ENCODE results near the gene ADAM19. TPM values are rescaled to one million over a fixed set of nuclear protein-coding genes. Genes with fewer than 3 reads are reported as not detected.

ADAM19 gene
- total RNA-seq, 2 donors from 2014 or later: 358 to 384 TPM

DNA sequence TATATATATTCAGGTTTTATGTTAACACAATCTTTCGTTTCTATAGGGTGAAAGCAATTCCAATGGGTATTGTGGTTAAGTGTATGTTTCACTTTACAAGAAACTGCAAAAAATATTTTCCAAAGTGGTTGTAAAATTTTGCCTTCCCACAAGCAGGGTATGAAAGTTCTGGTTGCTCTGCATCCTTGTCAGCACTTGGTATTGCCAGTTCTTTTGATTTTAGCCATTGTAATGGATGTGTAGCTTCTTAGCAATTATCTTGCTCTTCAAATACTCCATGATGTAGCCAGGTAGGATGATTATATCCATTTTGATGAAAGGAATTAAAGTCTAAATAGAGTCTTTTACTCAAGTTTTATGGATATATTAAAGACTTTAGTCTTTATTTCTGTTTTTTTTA is 9.1 kb upstream of the ADAM19 start:
- Mint-ChIP-seq H3K27ac (no peak overlapping the region), H3K36me3 (peaks cover 5% of the 10 kb centered on the region), H3K9me3 (peaks cover 4% of the 10 kb centered on the region), H3K27me3 (no peaks in the 10 kb centered on the region), H3K4me3 (no peak overlapping the region), H3K4me1 (ENCODE audit: low read depth in 2 of 2) (peaks cover 27 to 28% of the 10 kb centered on the region in 2 donors)
- no peak for ATAC-seq
- DNase-seq (ENCODE audit: low spot score): no peak

DNA sequence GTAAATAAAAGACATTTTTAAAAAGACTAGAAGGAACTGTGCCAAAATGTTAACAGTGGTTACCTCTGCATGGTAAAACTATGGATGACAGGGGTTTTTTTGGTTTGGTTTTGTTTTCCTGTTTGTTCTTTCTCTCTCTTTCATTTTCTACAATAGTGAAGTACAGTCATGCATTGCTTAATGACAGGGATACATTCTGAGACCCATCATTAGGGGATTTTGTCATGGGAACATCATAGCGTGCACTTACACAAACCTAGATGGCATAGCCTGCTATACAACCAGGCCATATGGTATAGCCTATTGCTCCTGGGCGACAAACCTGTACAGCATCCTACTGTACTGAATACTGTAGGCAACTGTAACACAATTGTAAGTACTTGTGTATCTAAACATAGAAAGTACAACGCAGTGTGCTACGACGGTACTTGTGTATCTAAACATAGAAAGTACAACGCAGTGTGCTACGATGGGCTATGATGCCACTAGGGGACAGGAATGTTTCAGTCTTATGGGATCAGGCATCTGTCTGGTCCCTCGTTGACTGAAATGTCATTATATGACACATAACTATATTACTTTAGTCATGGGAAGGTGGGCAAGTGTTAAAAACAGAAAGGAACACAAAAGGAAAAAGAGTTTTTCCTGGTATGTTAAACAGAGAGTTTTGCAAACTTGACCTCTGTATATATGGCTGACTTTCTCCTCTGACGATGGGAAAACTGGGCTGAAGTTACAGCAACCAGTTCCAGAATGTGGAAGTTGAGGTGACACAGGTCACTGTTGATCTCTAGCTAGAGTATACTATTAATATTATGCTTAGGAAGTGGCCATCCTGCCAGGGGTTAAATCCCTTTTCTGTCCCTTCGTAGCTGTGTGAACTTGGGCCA is 7.4 kb upstream of the ADAM19 start:
- ATAC-seq: peak; percentile 90 to 93
- H3K4me1 Mint-ChIP-seq (ENCODE audit: low read depth in 2 of 2): peaks cover 34 to 36% of the 10 kb centered on the region in 2 donors
- H3K27me3 Mint-ChIP-seq: no peaks in the 10 kb centered on the region
- H3K4me3 Mint-ChIP-seq: peak overlapping the region; percentile 63
- DNase-seq (ENCODE audit: low spot score): no peak
- H3K9me3 Mint-ChIP-seq: peaks cover 4% of the 10 kb centered on the region
- H3K36me3 Mint-ChIP-seq: peaks cover 5% of the 10 kb centered on the region
- peak overlapping the region; percentile 68 to 73 for H3K27ac Mint-ChIP-seq

DNA sequence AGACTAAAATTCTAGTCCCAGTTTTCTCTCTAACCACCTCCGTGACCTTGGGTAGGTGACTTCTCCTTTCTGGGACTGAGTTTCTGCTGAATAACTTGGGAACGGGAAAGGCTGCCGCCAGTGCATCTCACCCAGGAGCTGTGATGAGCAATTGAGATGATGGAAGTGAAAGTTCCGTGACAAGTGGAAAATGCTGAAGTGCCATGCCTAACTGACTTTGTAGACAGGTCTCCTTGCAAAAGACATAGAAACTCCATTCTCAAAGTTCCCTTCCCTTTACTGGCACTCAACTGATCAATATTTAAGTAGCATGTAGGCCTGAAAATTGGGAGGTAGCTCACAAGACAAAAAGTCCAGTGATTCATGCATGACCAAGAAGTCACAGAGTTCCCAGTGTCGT is 6.3 kb upstream of the ADAM19 start:
- no peak for ATAC-seq
- H3K27ac Mint-ChIP-seq: peak overlapping the region; percentile 32 to 80
- H3K27me3 Mint-ChIP-seq: no peaks in the 10 kb centered on the region
- no peak for DNase-seq (ENCODE audit: low spot score)
- H3K4me1 Mint-ChIP-seq (ENCODE audit: low read depth in 2 of 2): peaks cover 37 to 40% of the 10 kb centered on the region in 2 donors
- peaks cover 5% of the 10 kb centered on the region for H3K36me3 Mint-ChIP-seq
- peaks cover 4% of the 10 kb centered on the region for H3K9me3 Mint-ChIP-seq
- H3K4me3 Mint-ChIP-seq: no peak overlapping the region

DNA sequence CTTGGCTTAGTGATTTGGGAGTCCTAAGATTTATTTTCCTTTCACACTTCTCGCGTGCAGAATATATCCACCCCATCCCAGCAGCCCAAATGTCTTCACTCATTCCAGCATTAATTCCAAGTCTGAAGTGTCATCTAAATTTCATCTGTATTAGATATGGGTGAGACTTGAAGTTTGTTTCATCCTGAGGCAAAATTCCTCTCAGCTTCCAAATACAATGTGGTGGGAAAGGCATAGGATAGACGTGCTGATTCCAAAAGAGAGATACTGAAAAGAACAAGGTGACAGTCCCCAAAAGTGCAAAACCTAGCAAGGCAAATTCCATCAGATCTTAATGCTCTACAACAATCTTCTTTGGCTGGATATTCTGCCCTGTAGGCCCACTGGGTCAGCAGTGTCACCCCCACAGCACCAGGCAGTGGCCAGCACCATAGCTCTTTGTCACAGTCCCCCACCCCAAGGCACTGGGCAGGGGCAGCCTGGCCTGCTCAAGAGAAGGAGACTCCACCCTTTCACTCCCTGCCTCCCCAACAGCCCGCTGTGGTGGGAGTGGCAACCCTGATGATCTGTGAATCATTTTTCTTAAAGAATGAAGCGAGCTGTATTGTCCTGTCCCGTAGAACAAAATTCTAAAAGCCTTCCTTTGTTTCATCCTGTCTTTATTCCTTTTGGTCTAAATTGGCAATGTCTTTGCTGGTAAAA is 2.7 kb upstream of the ADAM19 start:
- Mint-ChIP-seq H3K27me3 (no peaks in the 10 kb centered on the region), H3K4me3 (no peak overlapping the region), H3K9me3 (no peaks in the 10 kb centered on the region), H3K4me1 (ENCODE audit: low read depth in 2 of 2) (peaks cover 37 to 47% of the 10 kb centered on the region in 2 donors), H3K36me3 (peaks cover 14% of the 10 kb centered on the region), H3K27ac (peak overlapping the region in 1 of 2 donors; percentile 39)
- no peak for DNase-seq (ENCODE audit: low spot score)
- no peak for ATAC-seq

DNA sequence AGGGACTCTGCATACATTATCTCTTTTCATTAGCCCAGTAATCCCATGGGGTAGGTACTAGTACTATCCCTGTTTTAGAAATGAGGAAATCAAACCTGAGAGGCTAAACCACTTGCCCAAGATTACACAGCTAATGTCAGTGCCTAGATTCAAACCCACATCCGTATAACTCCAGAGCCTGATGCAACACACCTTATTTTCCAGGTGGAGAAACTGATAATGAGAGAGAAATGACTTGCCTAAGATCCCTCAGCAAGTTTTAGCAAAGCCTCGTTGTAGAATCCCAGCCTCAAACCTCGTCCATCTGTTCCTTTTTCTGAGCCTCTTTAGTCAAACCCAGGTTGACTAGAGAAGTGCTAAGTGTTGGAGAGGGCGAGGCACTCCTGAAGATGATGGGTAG is 1.1 kb upstream of the ADAM19 start:
- ATAC-seq (no peak), DNase-seq (ENCODE audit: low spot score) (no peak)
- peaks cover 14% of the 10 kb centered on the region for H3K36me3 Mint-ChIP-seq
- no peaks in the 10 kb centered on the region for H3K9me3 Mint-ChIP-seq
- peak overlapping the region; percentile 71 for H3K4me3 Mint-ChIP-seq
- no peaks in the 10 kb centered on the region for H3K27me3 Mint-ChIP-seq
- H3K4me1 Mint-ChIP-seq (ENCODE audit: low read depth in 2 of 2): peaks cover 28 to 44% of the 10 kb centered on the region in 2 donors
- peak overlapping the region; percentile 20 to 51 for H3K27ac Mint-ChIP-seq

DNA sequence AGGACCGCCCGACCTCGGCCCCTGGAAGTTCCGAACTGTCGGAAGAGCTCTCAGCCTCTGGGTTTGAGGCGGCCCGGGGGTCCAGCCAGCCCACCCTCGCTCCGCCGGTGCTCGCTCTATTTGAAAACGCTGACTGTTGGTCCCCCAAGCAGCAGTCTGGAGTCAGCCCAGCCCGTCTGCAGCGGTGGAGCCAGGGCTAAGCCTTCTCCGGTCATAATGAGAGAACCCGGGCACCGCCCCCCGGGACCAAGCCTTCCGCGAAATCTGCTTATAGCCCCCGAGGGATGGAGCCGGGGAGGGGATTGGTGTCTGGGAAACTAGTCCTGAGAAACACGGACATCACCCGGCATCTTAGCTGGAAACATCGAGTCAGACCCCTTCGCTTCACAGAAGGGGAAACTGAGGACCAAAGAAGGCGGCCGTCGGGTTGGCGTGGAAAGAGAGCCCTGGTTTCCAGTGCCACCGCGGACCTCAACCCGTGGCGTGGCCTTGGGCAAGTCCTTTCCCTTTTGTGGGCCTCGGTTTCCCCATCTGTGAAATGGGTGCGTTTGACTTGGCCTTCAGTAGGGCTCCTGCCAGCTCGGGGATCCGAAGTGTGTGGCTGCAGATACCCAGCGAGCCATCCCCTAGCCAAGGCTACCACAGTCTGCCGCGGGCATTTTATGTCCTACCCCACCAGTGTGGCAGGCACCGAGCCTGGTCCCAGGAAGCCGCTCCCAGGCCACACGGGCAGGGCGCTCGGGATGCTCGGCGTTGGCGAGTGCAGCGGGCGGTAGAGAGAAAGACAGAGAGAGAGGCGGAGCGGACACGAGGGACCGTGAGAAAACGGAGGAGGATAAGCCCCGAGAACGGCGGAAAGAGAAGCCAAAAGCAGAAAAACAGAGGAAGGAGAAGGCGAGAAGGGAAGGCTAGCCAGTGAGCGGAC is 857 bp downstream of the ADAM19 start:
- peak overlapping the region; percentile 79 to 89 for H3K27ac Mint-ChIP-seq
- H3K9me3 Mint-ChIP-seq: no peaks in the 10 kb centered on the region
- ATAC-seq (peak; percentile 34 to 47), DNase-seq (ENCODE audit: low spot score) (no peak)
- H3K27me3 Mint-ChIP-seq: no peaks in the 10 kb centered on the region
- peaks cover 30% of the 10 kb centered on the region for H3K36me3 Mint-ChIP-seq
- H3K4me1 Mint-ChIP-seq (ENCODE audit: low read depth in 2 of 2): peaks cover 35 to 54% of the 10 kb centered on the region in 2 donors
- H3K4me3 Mint-ChIP-seq: peak overlapping the region; percentile 97

DNA sequence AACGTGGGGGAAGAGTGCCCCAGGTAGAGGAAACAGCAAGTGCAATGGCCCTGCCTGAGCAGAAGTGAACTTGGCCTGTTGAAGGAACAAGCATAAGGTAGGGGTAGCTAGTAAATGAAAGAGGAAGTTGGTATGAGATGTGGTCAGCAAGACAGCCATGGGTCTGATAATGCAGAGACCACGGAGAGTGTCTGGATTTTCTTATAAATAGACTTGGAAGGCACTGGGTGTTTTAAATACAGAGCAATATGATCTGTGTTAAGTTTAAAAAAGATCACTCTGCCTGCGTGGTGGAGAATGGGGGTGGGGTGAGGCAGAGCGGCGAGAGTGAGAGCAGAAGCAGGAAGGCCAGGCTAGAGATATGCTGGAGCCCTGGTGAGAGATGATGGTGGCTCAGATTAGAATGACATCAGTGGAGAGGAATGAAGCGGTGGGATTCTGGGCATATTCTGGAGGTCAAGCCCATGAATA is 4.2 kb downstream of the ADAM19 start:
- no peaks in the 10 kb centered on the region for H3K9me3 Mint-ChIP-seq

DNA sequence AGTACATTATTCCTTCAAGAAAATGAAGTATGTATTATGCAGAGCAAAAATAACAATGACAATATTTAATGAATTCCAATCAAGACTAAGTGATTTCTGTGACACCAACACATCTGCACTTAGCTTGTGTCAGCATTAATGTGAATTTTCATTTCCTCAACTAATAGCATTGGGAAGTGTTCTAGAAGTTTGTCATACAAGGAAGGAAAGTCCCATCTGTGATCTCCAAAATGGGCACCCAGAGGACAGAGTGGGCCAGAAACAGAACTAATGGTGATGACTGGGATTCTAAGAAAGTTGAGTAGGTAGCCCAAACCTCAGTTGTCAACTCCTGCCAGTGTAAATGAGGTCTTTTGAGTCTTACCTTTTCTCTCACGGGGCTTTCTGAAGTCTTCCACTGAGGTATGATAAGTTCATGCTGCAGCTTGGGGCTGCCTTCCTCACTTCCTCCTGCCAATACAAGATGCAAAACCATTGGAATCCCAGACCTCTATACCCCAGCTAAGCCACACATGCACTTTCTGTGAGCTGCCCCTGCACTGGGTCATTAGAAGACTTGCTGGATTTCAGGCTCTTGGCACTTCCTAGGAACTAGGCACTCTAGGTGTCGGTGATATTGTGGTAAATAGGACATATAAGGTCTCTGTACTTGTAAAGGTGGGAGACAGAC is 4.9 kb downstream of the ADAM19 start:
- Mint-ChIP-seq H3K27ac (peak overlapping the region; percentile 79 to 83), H3K4me3 (peak overlapping the region; percentile 97), H3K36me3 (peaks cover 39% of the 10 kb centered on the region), H3K4me1 (ENCODE audit: low read depth in 2 of 2) (peaks cover 42 to 55% of the 10 kb centered on the region in 2 donors), H3K9me3 (no peaks in the 10 kb centered on the region), H3K27me3 (no peaks in the 10 kb centered on the region)
- ATAC-seq (no peak), DNase-seq (ENCODE audit: low spot score) (no peak)

More for the DNA sequence above, 4.2 kb downstream of the ADAM19 start:
- ATAC-seq (peak; percentile 46 to 50), DNase-seq (ENCODE audit: low spot score) (no peak)
- Mint-ChIP-seq H3K27me3 (no peaks in the 10 kb centered on the region), H3K36me3 (peaks cover 39% of the 10 kb centered on the region), H3K4me1 (ENCODE audit: low read depth in 2 of 2) (peaks cover 42 to 58% of the 10 kb centered on the region in 2 donors), H3K27ac (peak overlapping the region; percentile 79 to 83), H3K4me3 (peak overlapping the region; percentile 97)

DNA sequence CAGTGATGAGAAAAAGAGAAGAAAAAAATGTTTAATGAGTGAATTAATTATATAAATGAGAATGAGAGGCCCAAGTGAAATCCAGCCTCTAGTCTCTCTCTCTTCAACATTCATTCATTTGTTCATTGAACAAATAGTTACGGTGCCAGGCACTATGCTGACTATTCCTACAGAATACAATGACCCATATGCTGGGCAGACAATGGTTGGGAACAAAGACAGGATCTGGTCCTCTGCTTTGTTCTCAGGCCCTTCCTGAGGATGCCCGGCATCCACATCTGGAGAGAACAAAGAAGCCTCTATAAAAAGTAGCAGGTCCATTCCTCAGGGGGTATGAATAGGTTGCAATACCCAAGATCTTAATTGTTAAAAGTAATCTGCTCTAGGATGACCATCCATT is 6.9 kb downstream of the ADAM19 start:
- DNase-seq (ENCODE audit: low spot score) (no peak), ATAC-seq (no peak)
- no peaks in the 10 kb centered on the region for H3K9me3 Mint-ChIP-seq
- H3K4me3 Mint-ChIP-seq: peak overlapping the region; percentile 82
- H3K36me3 Mint-ChIP-seq: peaks cover 32% of the 10 kb centered on the region
- H3K27ac Mint-ChIP-seq: peak overlapping the region; percentile 79 to 83
- H3K27me3 Mint-ChIP-seq: no peaks in the 10 kb centered on the region
- H3K4me1 Mint-ChIP-seq (ENCODE audit: low read depth in 2 of 2): peaks cover 46 to 60% of the 10 kb centered on the region in 2 donors

DNA sequence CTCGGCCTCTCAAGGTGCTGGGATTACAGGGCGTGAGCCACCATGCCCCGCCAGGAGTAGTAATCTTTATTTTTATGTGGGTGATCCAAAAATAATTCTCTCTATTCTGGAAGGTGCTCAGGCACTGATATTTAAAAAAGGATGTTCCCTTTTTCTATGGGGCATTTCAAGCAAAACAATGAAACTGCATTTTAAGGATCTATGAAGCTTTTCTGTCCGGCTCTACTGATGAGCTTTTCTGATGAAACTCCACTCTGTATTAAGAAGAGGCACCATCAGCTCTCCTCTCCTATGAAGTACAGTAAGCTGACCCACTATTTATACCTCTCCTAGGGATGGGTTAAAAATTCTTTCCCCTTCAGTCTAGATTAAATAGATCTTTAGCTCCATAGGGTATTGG is 7.4 kb downstream of the ADAM19 start:
- Mint-ChIP-seq H3K4me1 (ENCODE audit: low read depth in 2 of 2) (peaks cover 51 to 64% of the 10 kb centered on the region in 2 donors), H3K9me3 (no peaks in the 10 kb centered on the region), H3K36me3 (peaks cover 34% of the 10 kb centered on the region), H3K4me3 (peak overlapping the region; percentile 61), H3K27me3 (no peaks in the 10 kb centered on the region), H3K27ac (peak overlapping the region; percentile 79 to 83)
- ATAC-seq: no peak
- DNase-seq (ENCODE audit: low spot score): no peak

DNA sequence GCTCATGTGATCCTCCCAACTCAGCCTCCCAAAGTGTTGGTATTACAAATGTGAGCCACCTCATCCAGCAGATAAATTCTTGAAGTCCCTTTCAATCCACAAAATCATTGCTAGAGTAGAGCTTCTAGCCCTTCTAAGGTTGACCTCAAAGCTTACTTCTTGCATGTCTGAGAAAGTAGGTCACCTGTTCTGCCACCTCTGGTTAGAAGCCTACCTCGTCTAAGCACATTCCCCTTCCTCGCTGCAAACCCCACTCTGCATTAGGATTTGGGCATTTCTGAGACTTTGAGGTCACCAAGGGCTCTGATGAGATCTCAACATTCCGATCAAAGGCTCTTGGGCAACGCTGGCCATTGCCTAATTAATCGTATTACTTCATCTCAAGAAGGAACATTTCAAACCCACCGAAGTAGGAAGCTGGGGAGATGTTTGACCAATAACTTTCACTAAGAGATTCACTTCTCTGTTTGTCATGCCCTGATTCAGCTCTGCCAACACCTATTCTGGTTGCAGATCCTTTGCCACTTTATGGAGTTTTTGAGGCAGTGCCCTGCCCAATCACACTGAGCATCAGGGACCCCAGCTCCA is 8.6 kb downstream of the ADAM19 start:
- ATAC-seq (no peak), DNase-seq (ENCODE audit: low spot score) (no peak)
- peaks cover 43% of the 10 kb centered on the region for H3K36me3 Mint-ChIP-seq
- no peaks in the 10 kb centered on the region for H3K9me3 Mint-ChIP-seq
- H3K4me1 Mint-ChIP-seq (ENCODE audit: low read depth in 2 of 2): peaks cover 56 to 67% of the 10 kb centered on the region in 2 donors
- H3K27ac Mint-ChIP-seq: peak overlapping the region; percentile 79 to 83
- H3K4me3 Mint-ChIP-seq: peak overlapping the region; percentile 61
- no peaks in the 10 kb centered on the region for H3K27me3 Mint-ChIP-seq

DNA sequence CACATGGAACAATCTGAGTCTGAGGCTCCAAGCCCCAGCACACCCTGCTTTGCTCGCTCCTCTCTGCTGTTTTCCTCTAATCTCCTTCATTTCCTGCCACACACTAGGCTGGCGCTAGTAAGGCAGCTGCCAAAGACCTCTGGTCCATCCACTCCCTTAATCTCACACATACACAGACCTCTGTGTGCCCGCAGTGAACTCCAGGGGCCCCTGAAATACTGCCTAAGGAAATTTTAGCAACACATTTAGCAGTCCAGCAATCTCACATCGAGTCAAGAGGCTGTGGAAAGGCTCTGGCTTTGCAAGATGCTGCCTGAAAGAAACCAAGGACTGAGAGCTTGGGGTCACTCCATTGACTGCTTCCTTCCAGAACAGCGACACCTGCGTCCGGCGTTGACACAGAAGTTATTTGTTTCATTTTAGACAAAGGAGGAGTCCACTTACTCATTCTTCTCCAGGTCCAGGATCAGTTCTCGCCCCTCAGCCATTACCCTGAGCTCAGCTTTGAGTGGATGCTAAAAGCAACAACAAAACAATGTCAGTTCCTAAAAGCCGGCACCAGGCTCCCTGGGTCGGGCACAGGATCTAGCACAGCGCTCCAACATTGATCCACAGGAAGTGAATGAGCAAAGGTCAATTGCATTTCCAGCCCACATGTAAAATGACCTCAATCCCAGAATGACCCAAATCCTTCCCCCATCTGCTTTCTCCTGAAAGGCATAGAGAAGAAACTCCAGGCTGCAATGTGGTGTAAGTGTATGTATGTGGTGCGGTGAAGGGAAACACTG is 11.5 kb downstream of the ADAM19 start:
- peaks cover 39 to 54% of the 10 kb centered on the region in 2 donors for H3K4me1 Mint-ChIP-seq (ENCODE audit: low read depth in 2 of 2)
- no peaks in the 10 kb centered on the region for H3K27me3 Mint-ChIP-seq
- DNase-seq (ENCODE audit: low spot score) (no peak), ATAC-seq (no peak)
- no peaks in the 10 kb centered on the region for H3K9me3 Mint-ChIP-seq
- H3K27ac Mint-ChIP-seq: no peak overlapping the region
- H3K4me3 Mint-ChIP-seq: peak overlapping the region; percentile 46
- H3K36me3 Mint-ChIP-seq: peaks cover 35% of the 10 kb centered on the region
